PFSK-1 (cell line): ENCODE data around the gene SLC15A2.

Source experiments
- FOXP2 ChIP-seq: optimal IDR thresholded peaks from 2 replicates; pipeline ENCODE3; 2011; ENCODE audit warnings: borderline replicate concordance, control low read depth, inconsistent platforms; ENCODE audit not compliant: insufficient read depth; ENCODE audit errors: extremely low read length, extremely low read depth
- POLR2AphosphoS5 ChIP-seq: IDR thresholded peaks from 2 replicates; pipeline ENCODE4 v1.6.1; 2012; ENCODE audit warnings: low read depth, mild to moderate bottlenecking, control low read depth, low read length, moderate library complexity
- SIN3A ChIP-seq: IDR thresholded peaks from 2 replicates; pipeline ENCODE4 v1.6.1; 2012; ENCODE audit warnings: mild to moderate bottlenecking, low read length, moderate library complexity, borderline replicate concordance; ENCODE audit not compliant: insufficient read depth
- TAF1 ChIP-seq: IDR thresholded peaks from 2 replicates; pipeline ENCODE4 v1.6.1; 2012; ENCODE audit warnings: low read length, control low read depth, borderline replicate concordance; ENCODE audit not compliant: insufficient read depth
- TF ChIP-seq, protein P1 (sequence below), 2 experiments: IDR thresholded peaks; 2 replicates each; pipeline versions ENCODE4 v1.6.1 to v1.8.0; 2011 to 2012; ENCODE audit warnings: low read depth in 2 of 2, low read length in 2 of 2, control low read depth in 1 of 2, inconsistent platforms in 1 of 2, mild to moderate bottlenecking in 1 of 2, moderate library complexity in 1 of 2; ENCODE audit not compliant: insufficient read depth in 1 of 2

The SLC15A2 gene

DNA sequence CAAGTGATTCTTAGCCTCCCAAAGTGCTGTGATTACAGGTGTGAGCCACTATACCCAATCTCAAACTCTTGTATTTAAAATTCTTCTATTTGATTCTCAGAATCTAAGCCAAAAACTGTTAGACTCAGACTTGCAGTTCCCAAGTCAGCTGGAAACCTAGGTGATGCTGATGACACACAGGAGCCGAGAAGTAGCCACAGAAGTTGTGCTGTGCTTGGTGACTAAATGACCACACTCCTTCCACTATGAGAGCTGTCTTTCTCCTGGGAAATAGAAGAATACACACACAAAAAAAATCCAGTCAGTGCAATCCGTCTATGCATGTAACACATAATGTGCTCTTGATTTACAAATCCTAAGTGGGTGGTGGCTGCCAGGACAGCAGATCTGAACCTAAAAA, 93.9 kb downstream of the SLC15A2 start:
- TF ChIP-seq TAF1 = no peak
- TF ChIP-seq SIN3A = no peak
- TF ChIP-seq, protein P1, sequence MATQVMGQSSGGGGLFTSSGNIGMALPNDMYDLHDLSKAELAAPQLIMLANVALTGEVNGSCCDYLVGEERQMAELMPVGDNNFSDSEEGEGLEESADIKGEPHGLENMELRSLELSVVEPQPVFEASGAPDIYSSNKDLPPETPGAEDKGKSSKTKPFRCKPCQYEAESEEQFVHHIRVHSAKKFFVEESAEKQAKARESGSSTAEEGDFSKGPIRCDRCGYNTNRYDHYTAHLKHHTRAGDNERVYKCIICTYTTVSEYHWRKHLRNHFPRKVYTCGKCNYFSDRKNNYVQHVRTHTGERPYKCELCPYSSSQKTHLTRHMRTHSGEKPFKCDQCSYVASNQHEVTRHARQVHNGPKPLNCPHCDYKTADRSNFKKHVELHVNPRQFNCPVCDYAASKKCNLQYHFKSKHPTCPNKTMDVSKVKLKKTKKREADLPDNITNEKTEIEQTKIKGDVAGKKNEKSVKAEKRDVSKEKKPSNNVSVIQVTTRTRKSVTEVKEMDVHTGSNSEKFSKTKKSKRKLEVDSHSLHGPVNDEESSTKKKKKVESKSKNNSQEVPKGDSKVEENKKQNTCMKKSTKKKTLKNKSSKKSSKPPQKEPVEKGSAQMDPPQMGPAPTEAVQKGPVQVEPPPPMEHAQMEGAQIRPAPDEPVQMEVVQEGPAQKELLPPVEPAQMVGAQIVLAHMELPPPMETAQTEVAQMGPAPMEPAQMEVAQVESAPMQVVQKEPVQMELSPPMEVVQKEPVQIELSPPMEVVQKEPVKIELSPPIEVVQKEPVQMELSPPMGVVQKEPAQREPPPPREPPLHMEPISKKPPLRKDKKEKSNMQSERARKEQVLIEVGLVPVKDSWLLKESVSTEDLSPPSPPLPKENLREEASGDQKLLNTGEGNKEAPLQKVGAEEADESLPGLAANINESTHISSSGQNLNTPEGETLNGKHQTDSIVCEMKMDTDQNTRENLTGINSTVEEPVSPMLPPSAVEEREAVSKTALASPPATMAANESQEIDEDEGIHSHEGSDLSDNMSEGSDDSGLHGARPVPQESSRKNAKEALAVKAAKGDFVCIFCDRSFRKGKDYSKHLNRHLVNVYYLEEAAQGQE (IDR thresholded peaks at IDR 0.05; ENCODE audit: insufficient read depth in 1 of 2, low read depth in 2 of 2, low read length in 2 of 2) = no peak
- TF ChIP-seq FOXP2 = no peak
- TF ChIP-seq POLR2AphosphoS5 = no peak

DNA sequence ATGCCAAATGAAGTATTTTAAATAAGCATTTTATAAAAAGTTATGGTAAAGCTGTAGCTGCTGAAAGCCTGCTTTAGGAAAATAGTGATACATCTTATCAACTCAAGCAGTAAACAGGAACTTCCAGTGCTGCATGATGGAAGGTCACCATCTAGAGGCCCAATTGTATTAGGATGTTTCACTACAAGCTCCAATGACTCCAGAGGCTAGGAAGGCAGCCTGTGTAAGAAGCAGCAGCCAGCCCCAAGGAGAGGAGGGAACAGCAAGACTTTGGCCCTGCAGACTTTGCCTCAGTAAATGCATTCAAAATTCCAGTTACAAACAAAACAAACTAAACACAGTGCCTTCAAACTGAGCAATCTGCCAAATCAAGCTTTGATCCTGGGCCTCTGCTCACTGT, 95.7 kb downstream of the SLC15A2 start:
- no peak for TF ChIP-seq SIN3A
- no peak for TF ChIP-seq FOXP2
- no peak for TF ChIP-seq TAF1
- no peak for TF ChIP-seq POLR2AphosphoS5
- TF ChIP-seq, protein P1 (IDR thresholded peaks at IDR 0.05; ENCODE audit: insufficient read depth in 1 of 2, low read depth in 2 of 2, low read length in 2 of 2) = no peak

DNA sequence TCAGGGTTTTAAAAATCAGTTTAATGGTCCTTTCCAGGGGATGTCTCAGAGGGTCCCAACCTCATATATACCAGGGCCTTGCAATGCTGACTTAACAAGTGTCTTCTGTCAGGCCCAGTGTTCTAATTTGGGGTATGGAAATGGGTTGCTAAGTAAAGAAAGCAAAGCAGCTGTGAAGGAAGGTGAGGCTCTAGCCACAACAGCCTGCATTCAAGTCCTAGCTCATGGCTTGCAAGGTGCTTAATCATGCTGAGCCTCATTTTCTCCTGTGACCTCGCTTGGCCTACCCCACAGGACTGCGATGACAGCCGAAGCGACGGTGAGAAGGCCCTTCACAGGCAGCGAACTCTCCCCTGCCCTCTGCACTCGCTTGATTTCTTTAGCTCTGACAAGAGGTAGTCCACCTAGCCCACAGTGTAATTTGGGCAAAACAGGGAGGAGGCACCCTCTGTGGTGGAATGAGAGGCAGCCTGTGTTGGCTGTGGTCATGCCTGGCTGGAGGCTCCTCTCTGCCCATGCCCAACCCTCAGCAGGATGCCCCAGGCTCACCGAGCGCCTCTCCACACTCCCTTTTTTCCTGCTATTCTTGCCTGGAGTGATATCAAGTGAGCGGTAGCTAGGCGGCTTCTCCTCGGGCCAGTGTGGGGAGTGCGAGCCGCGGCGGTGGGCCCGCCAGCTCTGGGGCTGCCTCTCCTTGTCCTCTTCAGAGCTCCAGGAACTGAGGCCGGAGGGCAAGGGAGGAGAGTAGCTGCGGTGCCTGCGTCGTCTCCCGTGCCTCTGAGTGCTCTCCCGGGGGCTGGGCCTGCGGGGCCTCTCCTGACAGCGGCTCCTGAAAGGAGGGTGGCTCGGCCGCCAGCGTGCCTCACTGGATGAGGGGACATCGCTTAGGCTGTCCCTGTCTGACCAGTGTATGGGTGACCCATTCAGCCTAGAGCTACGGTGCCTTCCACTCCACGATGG, 98.7 kb downstream of the SLC15A2 start:
- TF ChIP-seq, protein P1 (IDR thresholded peaks at IDR 0.05; ENCODE audit: insufficient read depth in 1 of 2, low read depth in 2 of 2, low read length in 2 of 2) = no peak
- TF ChIP-seq SIN3A (no peak), FOXP2 (no peak), TAF1 (no peak), POLR2AphosphoS5 (no peak)
